ENCODE measurements around the gene ATP10D.
"Not testable (repeated sequence)": the region's sequence is repeated elsewhere in the genome, so short reads cannot be mapped to it uniquely, and the experiment has no call there.

The ATP10D gene

GRCh38 chr4:47488706-47489105 lies 3.6 kb downstream of the ATP10D start:
- DNase-seq (ENCODE audit: low spot score) = no peak

GRCh38 chr4:47490550-47490949 lies 5.5 kb downstream of the ATP10D start:
- peak; percentile 15 for DNase-seq (ENCODE audit: low spot score)

- no peak for DNase-seq (ENCODE audit: low spot score)
These were observed 8.4 kb downstream of the ATP10D start for GRCh38 chr4:47493238-47494123.

GRCh38 chr4:47494124-47494430 lies 9.0 kb downstream of the ATP10D start:
- DNase-seq (ENCODE audit: low spot score) = no peak

GRCh38 chr4:47498899-47499298 lies 13.8 kb downstream of the ATP10D start:
- no peak for DNase-seq (ENCODE audit: low spot score)

- DNase-seq (ENCODE audit: low spot score) = no peak
These were observed 14.6 kb downstream of the ATP10D start for GRCh38 chr4:47499700-47500099.

- DNase-seq (ENCODE audit: low spot score) = no peak
These were observed 15.7 kb downstream of the ATP10D start for GRCh38 chr4:47500776-47501175.

- no peak for DNase-seq (ENCODE audit: low spot score)
These were observed 20.1 kb downstream of the ATP10D start for GRCh38 chr4:47505147-47505546.

- no peak for DNase-seq (ENCODE audit: low spot score)
These were observed 20.6 kb downstream of the ATP10D start for GRCh38 chr4:47505666-47506065.

- no peak for DNase-seq (ENCODE audit: low spot score)
These were observed 25.6 kb downstream of the ATP10D start for GRCh38 chr4:47510506-47511143.

GRCh38 chr4:47513461-47513860 lies 28.4 kb downstream of the ATP10D start:
- DNase-seq (ENCODE audit: low spot score) = no peak

- DNase-seq (ENCODE audit: low spot score) = no peak
These were observed 34.3 kb downstream of the ATP10D start for GRCh38 chr4:47519239-47519883.

- DNase-seq (ENCODE audit: low spot score) = no peak
These were observed 40.2 kb downstream of the ATP10D start for GRCh38 chr4:47525154-47525819.

GRCh38 chr4:47526281-47526680 lies 41.2 kb downstream of the ATP10D start:
- DNase-seq (ENCODE audit: low spot score) = no peak

GRCh38 chr4:47528646-47529045 lies 43.6 kb downstream of the ATP10D start:
- not testable (repeated sequence) for DNase-seq (ENCODE audit: low spot score)

- DNase-seq (ENCODE audit: low spot score) = no peak
These were observed 45.7 kb downstream of the ATP10D start for GRCh38 chr4:47530801-47531200.

- DNase-seq (ENCODE audit: low spot score) = no peak
These were observed 46.3 kb downstream of the ATP10D start for GRCh38 chr4:47531241-47531953.

GRCh38 chr4:47531954-47532321 lies 46.9 kb downstream of the ATP10D start:
- DNase-seq (ENCODE audit: low spot score) = no peak

- no peak for DNase-seq (ENCODE audit: low spot score)
These were observed 47.6 kb downstream of the ATP10D start for GRCh38 chr4:47532658-47533057.

GRCh38 chr4:47533689-47534347 lies 48.7 kb downstream of the ATP10D start:
- no peak for DNase-seq (ENCODE audit: low spot score)

- DNase-seq (ENCODE audit: low spot score) = no peak
These were observed 49.7 kb downstream of the ATP10D start for GRCh38 chr4:47534772-47535171.

Measured in LoVo (cell line).